GM19193 (cell line): ENCODE measurements around the gene GNG3.

Experiments used
- POLR2A ChIP-seq: IDR thresholded peaks from 4 replicates; pipeline ENCODE4 v1.6.1; 2011; ENCODE audit not compliant: insufficient read depth, insufficient read length; ENCODE audit errors: extremely low read depth

GNG3 gene

GRCh38 chr11:62727165-62727871, 19.8 kb downstream of the GNG3 start, which contains the start of gene HNRNPUL2:
TSS of gene HNRNPUL2 (minus strand) at chr11:62727457. CDS start at chr11:62727156, 301 bp downstream.
- peak; percentile 98 for TF ChIP-seq POLR2A

- TF ChIP-seq POLR2A = no peak
Measured at GRCh38 chr11:62727872-62728170, 20.3 kb downstream of the GNG3 start.

- TF ChIP-seq POLR2A = peak; percentile 61
Measured at GRCh38 chr11:62728171-62728988, 20.9 kb downstream of the GNG3 start, which contains the start of gene TTC9C. TSS of gene TTC9C (plus strand) at chr11:62728486. CDS start at chr11:62728849, 363 bp downstream.

GRCh38 chr11:62732830-62733229, 25.4 kb downstream of the GNG3 start:
- no peak for TF ChIP-seq POLR2A

- no peak for TF ChIP-seq POLR2A
Measured at GRCh38 chr11:62737196-62737595, 29.7 kb downstream of the GNG3 start.

- TF ChIP-seq POLR2A = no peak
Measured at GRCh38 chr11:62747475-62748160, 40.1 kb downstream of the GNG3 start.

- TF ChIP-seq POLR2A = no peak
Measured at GRCh38 chr11:62752177-62752785, 44.8 kb downstream of the GNG3 start.

GRCh38 chr11:62752994-62753735, 45.7 kb downstream of the GNG3 start:
- TF ChIP-seq POLR2A = no peak

GRCh38 chr11:62753736-62754603, 46.5 kb downstream of the GNG3 start, which contains the start of gene ZBTB3:
TSS of gene ZBTB3 (minus strand) at chr11:62754160. CDS start at chr11:62753664, 496 bp downstream.
- peak; percentile 88 for TF ChIP-seq POLR2A

GRCh38 chr11:62755086-62755615, 47.7 kb downstream of the GNG3 start:
- no peak for TF ChIP-seq POLR2A

GRCh38 chr11:62757846-62758788, 50.6 kb downstream of the GNG3 start:
- no peak for TF ChIP-seq POLR2A
